ENCODE results near the gene GATA3.

Gene GATA3

GRCh38 chr10:8043569-8044306 lies 10.8 kb upstream of the GATA3 start:
- no peak for TF ChIP-seq GATA2 (IDR thresholded peaks at IDR 0.05; ENCODE audit: low read depth, low read length)
- no peak for TF ChIP-seq GATA3 (IDR thresholded peaks at IDR 0.05; ENCODE audit: low read depth, low read length)

- TF ChIP-seq GATA2 (IDR thresholded peaks at IDR 0.05; ENCODE audit: low read depth, low read length) (peak; percentile 33; the same call in 1 of the 2 replicates), GATA3 (IDR thresholded peaks at IDR 0.05; ENCODE audit: low read depth, low read length) (no peak)
These were observed 10.1 kb upstream of the GATA3 start for GRCh38 chr10:8044331-8044907.

- TF ChIP-seq GATA3 (IDR thresholded peaks at IDR 0.05; ENCODE audit: low read depth, low read length), result no peak
- no peak for TF ChIP-seq GATA2 (IDR thresholded peaks at IDR 0.05; ENCODE audit: low read depth, low read length)
These were observed 9.4 kb upstream of the GATA3 start for GRCh38 chr10:8044908-8045725.

- TF ChIP-seq GATA2 (IDR thresholded peaks at IDR 0.05; ENCODE audit: low read depth, low read length) (no peak; the same call in 1 of the 2 replicates), GATA3 (IDR thresholded peaks at IDR 0.05; ENCODE audit: low read depth, low read length) (no peak)
These were observed 8.6 kb upstream of the GATA3 start for GRCh38 chr10:8045726-8046494.

- TF ChIP-seq GATA2 (IDR thresholded peaks at IDR 0.05; ENCODE audit: low read depth, low read length) (no peak), GATA3 (IDR thresholded peaks at IDR 0.05; ENCODE audit: low read depth, low read length) (no peak)
These were observed 6.8 kb upstream of the GATA3 start for GRCh38 chr10:8047452-8048280.

GRCh38 chr10:8048281-8049008 lies 6.0 kb upstream of the GATA3 start:
- TF ChIP-seq GATA2 (IDR thresholded peaks at IDR 0.05; ENCODE audit: low read depth, low read length) (peak; percentile 70), GATA3 (IDR thresholded peaks at IDR 0.05; ENCODE audit: low read depth, low read length) (no peak)

GRCh38 chr10:8049045-8049864 lies 5.2 kb upstream of the GATA3 start:
- TF ChIP-seq GATA3 (IDR thresholded peaks at IDR 0.05; ENCODE audit: low read depth, low read length) (no peak), GATA2 (IDR thresholded peaks at IDR 0.05; ENCODE audit: low read depth, low read length) (no peak)

- TF ChIP-seq GATA2 (IDR thresholded peaks at IDR 0.05; ENCODE audit: low read depth, low read length) (no peak), GATA3 (IDR thresholded peaks at IDR 0.05; ENCODE audit: low read depth, low read length) (no peak)
These were observed 4.5 kb upstream of the GATA3 start for GRCh38 chr10:8049865-8050555.

- no peak for TF ChIP-seq GATA3 (IDR thresholded peaks at IDR 0.05; ENCODE audit: low read depth, low read length)
- no peak for TF ChIP-seq GATA2 (IDR thresholded peaks at IDR 0.05; ENCODE audit: low read depth, low read length)
These were observed 3.9 kb upstream of the GATA3 start for GRCh38 chr10:8050556-8051108.

- TF ChIP-seq GATA2 (IDR thresholded peaks at IDR 0.05; ENCODE audit: low read depth, low read length) (no peak), GATA3 (IDR thresholded peaks at IDR 0.05; ENCODE audit: low read depth, low read length) (no peak)
These were observed 3.2 kb upstream of the GATA3 start for GRCh38 chr10:8051109-8051821.
